SHP77 (cell line): Measurements from ENCODE around the gene LTBP1.
"Not testable (repeated sequence)": the region's sequence is repeated elsewhere in the genome, so short reads cannot be mapped to it uniquely, and the experiment has no call there.

Source experiments
- DNase-seq, 2 experiments: peaks; one replicate each; lab custom pipeline; 2025; lab: John Stamatoyannopoulos, UW

Gene LTBP1

GRCh38 chr2:33047939-33048338, 101.2 kb downstream of the LTBP1 start:
- DNase-seq = no peak

- DNase-seq = no peak
Measured at GRCh38 chr2:33051586-33052360, 105.0 kb downstream of the LTBP1 start.

- DNase-seq = no peak
Measured at GRCh38 chr2:33052361-33052735, 105.6 kb downstream of the LTBP1 start.

GRCh38 chr2:33052795-33053194, 106.0 kb downstream of the LTBP1 start:
- not testable (repeated sequence) for DNase-seq

GRCh38 chr2:33056170-33056569, 109.4 kb downstream of the LTBP1 start:
- no peak for DNase-seq

GRCh38 chr2:33057307-33058028, 110.7 kb downstream of the LTBP1 start:
- not testable (repeated sequence) for DNase-seq

- DNase-seq = no peak
Measured at GRCh38 chr2:33058716-33059470, 112.1 kb downstream of the LTBP1 start.

GRCh38 chr2:33059471-33060156, 112.9 kb downstream of the LTBP1 start:
- DNase-seq = no peak

GRCh38 chr2:33060405-33060804, 113.7 kb downstream of the LTBP1 start:
- DNase-seq = no peak

GRCh38 chr2:33062665-33063250, 116.0 kb downstream of the LTBP1 start:
- no peak for DNase-seq

- no peak for DNase-seq
Measured at GRCh38 chr2:33064349-33064801, 117.6 kb downstream of the LTBP1 start.

GRCh38 chr2:33067598-33067997, 120.8 kb downstream of the LTBP1 start:
- DNase-seq = no peak

- DNase-seq = no peak
Measured at GRCh38 chr2:33068261-33068660, 121.5 kb downstream of the LTBP1 start.

- DNase-seq = no peak
Measured at GRCh38 chr2:33069894-33070651, 123.3 kb downstream of the LTBP1 start.

GRCh38 chr2:33071591-33071990, 124.8 kb downstream of the LTBP1 start:
- no peak for DNase-seq

- no peak for DNase-seq
Measured at GRCh38 chr2:33072614-33073013, 125.9 kb downstream of the LTBP1 start.

- no peak for DNase-seq
Measured at GRCh38 chr2:33073018-33073417, 126.3 kb downstream of the LTBP1 start.

GRCh38 chr2:33074197-33074596, 127.4 kb downstream of the LTBP1 start:
- DNase-seq = no peak

GRCh38 chr2:33077311-33077710, 130.6 kb downstream of the LTBP1 start:
- DNase-seq = no peak

GRCh38 chr2:33077844-33078243, 131.1 kb downstream of the LTBP1 start:
- no peak for DNase-seq

- DNase-seq = no peak
Measured at GRCh38 chr2:33081691-33082090, 134.9 kb downstream of the LTBP1 start.
